Ovary (tissue), 9 donors: ENCODE measurements around the gene MTMR12. TPM values are rescaled to one million over a fixed set of nuclear protein-coding genes. Genes with fewer than 3 reads are reported as not detected.

Source experiments
- DNase-seq, 5 donors: peaks; one replicate each; pipeline ENCODE4 v3.0.0-alpha.2; 2019 to 2020
- H3K27ac ChIP-seq, 2 donors: fragments of 200-600 bp; one replicate each; pipeline versions ENCODE4 v1.5.1 to v1.8.0; 2019 to 2022
- H3K27me3 ChIP-seq: fragments of 200-600 bp; one replicate; pipeline ENCODE4 v1.8.0; 2022
- H3K36me3 ChIP-seq: fragments of 200-600 bp; sonication (generic); one replicate; pipeline ENCODE4 v1.5.1; 2019
- H3K4me1 ChIP-seq: one replicate; pipeline ENCODE4 v1.8.1; 2013; ENCODE audit warnings: mild to moderate bottlenecking, moderate library complexity; ENCODE audit not compliant: insufficient read depth
- H3K4me3 ChIP-seq: fragments of 200-600 bp; sonication (generic); one replicate; pipeline ENCODE4 v1.5.1; 2017
- H3K9me3 ChIP-seq, 2 donors: fragments of 200-600 bp in 1 of 2; sonication (generic) in 1 of 2; one replicate each; pipeline versions ENCODE4 v1.5.1 to v1.8.1; 2013 to 2019; ENCODE audit warnings: mild to moderate bottlenecking in 1 of 2, moderate library complexity in 1 of 2
- CTCF ChIP-seq, 3 donors: fragments of 450-650 bp in 2 of 3; fragments of 200-600 bp in 1 of 3; IDR thresholded peaks; one replicate each; pipeline versions ENCODE4 v1.5.1 to v1.8.0; 2016 to 2022; ENCODE audit warnings: antibody characterized with exemption in 3 of 3, mild to moderate bottlenecking in 1 of 3
- EP300 ChIP-seq: sonication (generic); formaldehyde crosslinking; IDR thresholded peaks from one replicate; pipeline ENCODE4 v1.6.1; 2017; ENCODE audit warnings: antibody characterized with exemption
- POLR2A ChIP-seq: fragments of 450-650 bp; IDR thresholded peaks from one replicate; pipeline ENCODE4 v1.6.1; 2017; ENCODE audit warnings: antibody characterized with exemption, mild to moderate bottlenecking, moderate library complexity
- WGBS, 3 donors: extraction: QIAGEN DNeasy Blood & Tissue Kit in 1 of 3; methylation state at CpG; one replicate each; pipeline versions ENCODE4 v1.1.5 to v1.1.7; 2013 to 2017; 5-methylcytosine and 5-hydroxymethylcytosine counted together
- intact Hi-C, 4 donors: fragments of 100-400 bp; cut with DNase I; formaldehyde crosslinking; loops; one replicate each; pipeline versions ENCODE4 v1.11.0 to v1.15.1; 2022 to 2023
- polyA plus RNA-seq, 2 donors: library from polyadenylated mRNA; stranded (reverse); fragments of 200-250 nt in 1 of 2; fragments of 350-450 nt in 1 of 2; fragmentation: Illumina TruSeq in 1 of 2; extraction: RNeasy Lipid Tissue Mini Kit (QIAGEN cat#74804) in 1 of 2; gene quantifications; one replicate each; pipeline ENCODE4 v1.2.3, GENCODE V29; 2013 to 2014
- total RNA-seq, 7 donors: library from RNA; depleted of rRNA in 2 of 7; stranded (reverse); fragments of >200 nt in 2 of 7; fragmentation: NEBNext Ultra II Directional in 3 of 7; extraction: Animal tissue kit (Norgen Biotek cat#: 25700) in 3 of 7; gene quantifications; one replicate each; pipeline versions ENCODE4 v1.1.0 to v1.2.4, GENCODE V29; 2016 to 2023
- donor health status: DM: no; HTN: no; CAD: no; lungs with moderate emphysema.
- donor health status: DM: no; HTN: no; CAD: no.
- donor health status: Bipolar disorder and iron deficiency.
- donor health status: DM: yes; HTN: yes; CAD: no.
- donor health status: DM: no; HTN: no; CAD: no.
- donor health status: DM: yes; HTN: yes; CAD: no.

MTMR12 gene
- total and polyA plus RNA-seq, 9 donors: 14.9 to 39.0 (median 35.2) TPM

DNA sequence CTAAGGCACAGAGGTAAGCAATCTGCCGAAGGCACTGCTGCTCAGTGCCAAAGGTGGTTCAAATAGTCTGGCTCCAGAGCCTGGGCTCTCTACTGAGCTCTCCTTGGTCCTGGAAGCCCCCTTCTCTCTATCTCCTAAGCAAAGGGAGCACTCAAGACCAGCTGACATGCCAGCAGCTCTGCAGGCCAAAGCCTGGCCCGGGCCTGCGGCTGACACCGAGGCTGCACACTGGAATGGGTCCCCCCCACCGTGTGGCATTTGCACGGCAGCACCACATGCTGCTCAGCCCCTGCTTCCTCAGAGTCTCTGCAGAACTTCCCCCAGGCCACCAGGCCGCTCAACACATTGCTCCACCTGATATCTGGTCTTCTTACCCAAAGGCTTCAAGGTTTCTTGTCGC is 80.8 kb downstream of the MTMR12 start:
- Histone ChIP-seq H3K27me3 (no peaks in the 10 kb centered on the region), H3K9me3 (no peaks in the 10 kb centered on the region), H3K36me3 (no peaks in the 10 kb centered on the region), H3K4me1 (peaks cover 12% of the 10 kb centered on the region), H3K4me3 (no peak overlapping the region), H3K27ac (no peak overlapping the region)
- TF ChIP-seq CTCF (IDR thresholded peaks at IDR 0.05): no peak
- no peak for TF ChIP-seq EP300
- no peak for TF ChIP-seq POLR2A
- DNase-seq: peak in 3 of 5 donors; percentile 20 to 31 (median 24)
- 62 to 67% (median 66%) methylated on average over 8 of the region's 8 CpGs for WGBS, 3 donors
- intact Hi-C loops: loop anchor here in 3 of 4 donors (2.0 to 10.0 kb wide), 5 partner anchors 93 to 383 kb away; no protein-coding TSS in a partner anchor

DNA sequence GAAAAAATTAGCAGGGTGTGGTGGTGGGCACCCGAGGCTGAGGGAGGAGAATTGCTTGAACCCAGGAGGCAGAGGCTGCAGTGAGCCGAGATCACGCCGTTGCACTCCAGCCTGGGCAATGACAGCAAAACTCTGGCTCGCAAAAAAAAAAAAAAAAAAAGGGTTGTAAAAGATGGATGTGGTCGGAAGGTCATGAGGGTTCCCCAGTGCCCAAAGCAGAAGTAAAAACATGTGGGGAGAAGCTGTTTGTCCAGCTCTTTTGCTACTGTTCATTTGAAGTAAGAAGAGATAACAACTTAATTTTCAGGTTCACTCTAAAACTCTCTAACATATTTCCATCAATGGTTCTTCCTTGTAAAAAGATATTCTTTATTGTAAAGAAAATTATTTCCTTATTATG is 81.5 kb downstream of the MTMR12 start:
- 79 to 89% (median 83%) methylated on average over 6 of the region's 6 CpGs for WGBS, 3 donors
- Histone ChIP-seq H3K4me3 (no peak overlapping the region), H3K36me3 (no peaks in the 10 kb centered on the region), H3K4me1 (peaks cover 12% of the 10 kb centered on the region), H3K27me3 (no peaks in the 10 kb centered on the region), H3K27ac (no peak overlapping the region), H3K9me3 (no peaks in the 10 kb centered on the region)
- intact Hi-C loops: loop anchor here in 3 of 4 donors (5.0 to 10.0 kb wide), 4 partner anchors 94 to 384 kb away; no protein-coding TSS in a partner anchor
- DNase-seq: no peak
- TF ChIP-seq POLR2A: no peak

DNA sequence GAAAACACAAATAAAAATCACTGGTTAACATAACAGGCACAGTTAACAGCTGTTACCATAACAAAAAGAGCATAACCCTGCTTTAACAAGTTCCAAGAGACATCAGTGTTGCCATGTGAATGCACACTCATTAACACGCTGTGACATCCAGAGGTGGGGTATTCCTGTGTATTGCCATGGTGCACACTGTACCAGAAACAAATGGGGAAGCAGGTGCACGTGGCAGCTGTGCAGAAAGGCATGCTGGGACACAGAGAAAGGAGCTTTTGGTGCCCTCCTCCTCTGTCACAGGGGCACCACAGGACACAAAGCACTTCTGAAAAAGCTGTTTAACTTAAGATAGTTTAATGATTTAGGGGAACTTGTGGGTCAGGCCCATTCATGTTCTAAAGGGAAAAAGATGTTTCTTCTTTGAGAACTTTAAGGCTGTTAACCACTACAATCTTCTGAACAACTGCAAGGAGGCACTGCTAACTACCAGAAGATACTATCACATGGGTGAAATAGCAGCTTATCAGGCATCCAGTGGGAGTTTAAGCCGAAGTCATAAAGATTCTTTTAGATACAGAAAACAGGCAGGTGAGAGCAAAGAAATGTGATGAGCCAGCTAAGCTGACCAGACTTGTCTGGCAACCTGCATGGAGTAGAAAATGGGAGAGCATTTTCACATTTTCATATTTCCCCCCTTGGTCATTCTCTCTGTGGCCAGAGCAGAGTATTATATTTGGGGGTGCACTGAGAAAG is 82.2 kb downstream of the MTMR12 start:
- H3K4me3 ChIP-seq: no peak overlapping the region
- H3K9me3 ChIP-seq: no peaks in the 10 kb centered on the region
- 72 to 77% (median 72%) methylated on average over 3 of the region's 3 CpGs for WGBS, 3 donors
- no peak overlapping the region for H3K27ac ChIP-seq
- DNase-seq: no peak
- peaks cover 12% of the 10 kb centered on the region for H3K4me1 ChIP-seq
- no peaks in the 10 kb centered on the region for H3K36me3 ChIP-seq
- no peak for TF ChIP-seq POLR2A
- TF ChIP-seq EP300: no peak
- TF ChIP-seq CTCF (IDR thresholded peaks at IDR 0.05): no peak
- H3K27me3 ChIP-seq: no peaks in the 10 kb centered on the region
- intact Hi-C loops: loop anchor here in 3 of 4 donors (5.0 to 10.0 kb wide), 4 partner anchors 94 to 384 kb away; no protein-coding TSS in a partner anchor

DNA sequence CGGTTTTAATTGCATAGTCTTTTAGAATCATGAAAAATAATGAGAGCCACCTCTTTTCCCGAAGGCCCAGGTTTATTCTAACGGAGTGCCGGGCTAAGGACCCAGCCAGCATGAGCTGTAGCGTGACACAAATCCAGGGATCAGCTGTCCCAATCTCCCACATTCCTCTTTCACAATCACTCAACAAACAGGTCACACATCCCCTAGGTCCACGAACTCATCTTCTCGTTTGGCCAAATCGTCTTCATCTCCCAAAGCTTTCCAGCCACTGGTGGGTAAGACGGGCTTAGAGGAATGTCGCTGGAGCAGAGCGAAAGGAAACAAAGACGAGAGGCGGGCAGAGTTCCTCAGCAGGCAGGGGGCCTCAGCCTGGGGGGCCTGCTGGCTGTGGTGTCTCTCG is 83.2 kb downstream of the MTMR12 start:
- Histone ChIP-seq H3K27me3 (no peaks in the 10 kb centered on the region), H3K9me3 (no peaks in the 10 kb centered on the region), H3K27ac (no peak overlapping the region), H3K4me1 (peaks cover 17% of the 10 kb centered on the region), H3K4me3 (no peak overlapping the region), H3K36me3 (no peaks in the 10 kb centered on the region)
- DNase-seq: no peak
- 93 to 94% (median 94%) methylated on average over 14 of the region's 14 CpGs for WGBS, 3 donors
- no peak for TF ChIP-seq POLR2A
- TF ChIP-seq CTCF (IDR thresholded peaks at IDR 0.05): no peak
- TF ChIP-seq EP300: no peak
- intact Hi-C loops: loop anchor here in 1 of 4 donors (10.0 kb wide), 1 partner anchor 55 kb away; the partner anchor contains the start of gene GOLPH3

DNA sequence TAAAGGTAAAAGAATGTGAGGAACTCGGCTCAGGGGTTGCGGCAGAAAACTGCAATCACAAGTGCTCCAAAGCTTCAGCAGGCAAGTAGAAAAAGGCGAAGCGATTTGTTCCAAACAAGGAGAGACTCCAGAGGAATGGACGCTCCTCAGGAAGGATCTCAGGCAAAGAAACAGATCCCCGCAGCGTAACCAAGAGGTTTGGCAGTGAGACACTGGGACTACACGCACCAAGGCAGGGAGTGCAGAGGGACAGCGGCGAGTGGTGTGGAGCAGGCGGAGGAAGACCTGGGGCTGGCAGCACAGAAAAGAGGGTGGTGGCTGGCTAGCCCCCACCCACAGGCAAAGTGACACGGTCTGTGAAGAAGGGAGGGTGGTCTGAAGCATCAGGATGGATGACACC is 83.9 kb downstream of the MTMR12 start:
- peaks cover 15% of the 10 kb centered on the region for H3K4me1 ChIP-seq
- TF ChIP-seq EP300: no peak
- no peak for TF ChIP-seq POLR2A
- TF ChIP-seq CTCF (IDR thresholded peaks at IDR 0.05): no peak
- no peaks in the 10 kb centered on the region for H3K9me3 ChIP-seq
- no peak overlapping the region for H3K27ac ChIP-seq
- no peak for DNase-seq
- intact Hi-C loops: loop anchor here in 1 of 4 donors (10.0 kb wide), 1 partner anchor 54 kb away; the partner anchor contains the start of gene GOLPH3
- H3K27me3 ChIP-seq: no peaks in the 10 kb centered on the region
- no peak overlapping the region for H3K4me3 ChIP-seq
- WGBS, 3 donors: 90 to 96% (median 92%) methylated on average over 12 of the region's 12 CpGs
- no peaks in the 10 kb centered on the region for H3K36me3 ChIP-seq
